IMR-90 (cell line): ENCODE measurements around the gene FMO5. TPM values are rescaled to one million over a fixed set of nuclear protein-coding genes. Genes with fewer than 3 reads are reported as not detected.

Source experiments
- ATAC-seq: fragments of 200-7000 bp; cut with Tn5 transposase; 2 replicates; pipeline ENCODE4 v1.9.1; 2020; ENCODE audit warnings: low read depth, mild to moderate bottlenecking, moderate library complexity
- BruUV-seq: library from RNA; stranded (reverse); fragments of 400-500 nt; replicated peaks from 2 replicates; lab custom pipeline; 2021; lab: Mats Ljungman, UMichigan
- CTCF ChIA-PET: fragments of 300-600 bp; formaldehyde crosslinking; extraction: SDS; loops from one replicate; lab custom pipeline; 2021; ENCODE audit warnings: antibody characterized with exemption; lab: Yijun Ruan, JAX
- POLR2A ChIA-PET: fragments of 300-600 bp; sonication (Branson Sonifier 250); formaldehyde crosslinking; loops from one replicate; lab custom pipeline; 2022; ENCODE audit warnings: antibody characterized with exemption; ENCODE audit not compliant: unreplicated experiment; lab: Charles Lee
- DNase-seq: peaks from one replicate; pipeline ENCODE4 v3.0.0; 2013
- H2AFZ ChIP-seq: replicated peaks from 2 replicates; pipeline ENCODE3; 2013; ENCODE audit warnings: low read length, mild to moderate bottlenecking; ENCODE audit not compliant: poor library complexity
- H2AK5ac ChIP-seq: 2 replicates; pipeline ENCODE4 v1.6.1; 2013; ENCODE audit warnings: low read depth, low read length, inconsistent platforms
- H2AK9ac ChIP-seq: replicated peaks from 2 replicates; pipeline ENCODE3; 2013; ENCODE audit warnings: mild to moderate bottlenecking, low read depth, low read length, moderate library complexity; ENCODE audit not compliant: poor library complexity
- H2BK120ac ChIP-seq: 2 replicates; pipeline ENCODE4 v1.6.1; 2013; ENCODE audit warnings: low read depth, low read length, inconsistent platforms
- H2BK15ac ChIP-seq: 3 replicates; pipeline ENCODE4 v1.6.1; 2013; ENCODE audit warnings: low read depth, low read length, inconsistent platforms
- H2BK20ac ChIP-seq: 2 replicates; pipeline ENCODE4 v1.6.1; 2013; ENCODE audit warnings: low read depth, mild to moderate bottlenecking, inconsistent platforms, low read length, moderate library complexity
- H2BK5ac ChIP-seq: 2 replicates; pipeline ENCODE4 v1.6.1; 2013; ENCODE audit warnings: mild to moderate bottlenecking, low read depth, low read length, inconsistent platforms; ENCODE audit not compliant: poor library complexity, severe bottlenecking
- H3K14ac ChIP-seq: replicated peaks from 2 replicates; pipeline ENCODE4 v1.6.1; 2013; ENCODE audit warnings: low read depth, low read length, inconsistent platforms
- H3K18ac ChIP-seq: 2 replicates; pipeline ENCODE4 v1.6.1; 2013; ENCODE audit warnings: low read depth, low read length, control low read depth
- H3K23ac ChIP-seq: 2 replicates; pipeline ENCODE4 v1.6.1; 2013; ENCODE audit warnings: low read depth, low read length, inconsistent platforms
- H3K27ac ChIP-seq: 2 replicates; pipeline ENCODE4 v1.5.1; 2013; ENCODE audit warnings: mild to moderate bottlenecking, control low read depth, low read length; ENCODE audit not compliant: insufficient read depth
- H3K27me3 ChIP-seq: 2 replicates; pipeline ENCODE4 v1.6.1; 2013; ENCODE audit warnings: low read length; ENCODE audit not compliant: control insufficient read depth, insufficient read depth
- H3K36me3 ChIP-seq: 2 replicates; pipeline ENCODE4 v1.6.1; 2013; ENCODE audit warnings: low read length, mixed read lengths; ENCODE audit not compliant: control insufficient read depth, insufficient read depth
- H3K4ac ChIP-seq: 2 replicates; pipeline ENCODE4 v1.6.1; 2013; ENCODE audit warnings: low read depth, low read length, inconsistent platforms
- H3K4me1 ChIP-seq: 2 replicates; pipeline ENCODE4 v1.6.1; 2013; ENCODE audit warnings: low read length, mixed read lengths; ENCODE audit not compliant: control insufficient read depth, insufficient read depth
- H3K4me2 ChIP-seq: 2 replicates; pipeline ENCODE4 v1.6.1; 2013; ENCODE audit warnings: low read depth, mild to moderate bottlenecking, control low read depth, low read length, moderate library complexity
- H3K4me3 ChIP-seq: 2 replicates; pipeline ENCODE4 v1.5.1; 2013; ENCODE audit warnings: low read depth, mild to moderate bottlenecking, control low read depth, low read length, moderate library complexity; ENCODE audit not compliant: insufficient read depth
- H3K56ac ChIP-seq: 2 replicates; pipeline ENCODE4 v1.6.1; 2013; ENCODE audit warnings: low read length, inconsistent platforms; ENCODE audit not compliant: insufficient read depth; ENCODE audit errors: extremely low read depth
- H3K79me1 ChIP-seq, 2 experiments: 2 replicates each; pipeline ENCODE4 v1.6.1; 2013; ENCODE audit warnings: low read length in 2 of 2, inconsistent platforms in 1 of 2, low read depth in 1 of 2
- H3K9ac ChIP-seq: 2 replicates; pipeline ENCODE4 v1.6.1; 2013; ENCODE audit warnings: low read depth, low read length, control low read depth
- H3K9me1 ChIP-seq: 2 replicates; pipeline ENCODE4 v1.6.1; 2013; ENCODE audit warnings: low read length, inconsistent platforms; ENCODE audit not compliant: insufficient read depth
- H3K9me3 ChIP-seq: 2 replicates; pipeline ENCODE4 v1.6.1; 2013; ENCODE audit warnings: low read length; ENCODE audit not compliant: control insufficient read depth, insufficient read depth
- H4K20me1 ChIP-seq: 2 replicates; pipeline ENCODE4 v1.6.1; 2013; ENCODE audit warnings: low read length, inconsistent platforms; ENCODE audit not compliant: insufficient read depth
- H4K5ac ChIP-seq: 2 replicates; pipeline ENCODE4 v1.6.1; 2013; ENCODE audit warnings: mild to moderate bottlenecking, low read depth, low read length, control low read depth
- H4K8ac ChIP-seq, 2 experiments: 2 replicates each; pipeline ENCODE4 v1.6.1; 2013; ENCODE audit warnings: low read depth in 2 of 2, low read length in 2 of 2, control low read depth in 1 of 2, inconsistent platforms in 1 of 2
- H4K91ac ChIP-seq: 2 replicates; pipeline ENCODE4 v1.6.1; 2013; ENCODE audit warnings: low read depth, low read length, inconsistent platforms; ENCODE audit not compliant: insufficient read depth
- BHLHE40 ChIP-seq: fragments of 150-350 bp; IDR thresholded peaks from 2 replicates; pipeline ENCODE4 v1.6.1; 2016; ENCODE audit warnings: mild to moderate bottlenecking, low read depth, low read length
- CEBPB ChIP-seq: IDR thresholded peaks from 2 replicates; pipeline ENCODE4 v1.6.1; 2012; ENCODE audit warnings: low read depth, low read length, improper control_type of control experiment
- CHD1 ChIP-seq: IDR thresholded peaks from 2 replicates; pipeline ENCODE4 v1.6.1; 2012; ENCODE audit warnings: low read depth, low read length, improper control_type of control experiment
- FOS ChIP-seq: fragments of 150-350 bp; IDR thresholded peaks from 2 replicates; pipeline ENCODE4 v1.6.1; 2016; ENCODE audit warnings: low read depth, low read length
- MAFK ChIP-seq: IDR thresholded peaks from 2 replicates; pipeline ENCODE4 v1.6.1; 2012; ENCODE audit warnings: low read depth, low read length, improper control_type of control experiment
- MAZ ChIP-seq: IDR thresholded peaks from 2 replicates; pipeline ENCODE4 v1.6.1; 2012; ENCODE audit warnings: low read depth, mild to moderate bottlenecking, low read length, improper control_type of control experiment, moderate library complexity, borderline replicate concordance
- MXI1 ChIP-seq: IDR thresholded peaks from 2 replicates; pipeline ENCODE4 v1.6.1; 2012; ENCODE audit warnings: low read depth, mild to moderate bottlenecking, low read length, moderate library complexity, borderline replicate concordance
- NFE2L2 ChIP-seq: fragments of 150-350 bp; IDR thresholded peaks from 2 replicates; pipeline ENCODE4 v1.6.1; 2016; ENCODE audit warnings: low read depth, mild to moderate bottlenecking, low read length
- POLR2A ChIP-seq: IDR thresholded peaks from 2 replicates; pipeline ENCODE4 v1.6.1; 2012; ENCODE audit warnings: mild to moderate bottlenecking, low read depth, low read length
- RAD21 ChIP-seq: IDR thresholded peaks from 2 replicates; pipeline ENCODE4 v1.6.1; 2012; ENCODE audit warnings: low read length, improper control_type of control experiment
- RCOR1 ChIP-seq: IDR thresholded peaks from 2 replicates; pipeline ENCODE4 v1.6.1; 2012; ENCODE audit warnings: mild to moderate bottlenecking, low read length, improper control_type of control experiment; ENCODE audit not compliant: insufficient replicate concordance
- RFX5 ChIP-seq: IDR thresholded peaks from 2 replicates; pipeline ENCODE4 v1.8.0; 2012; ENCODE audit warnings: low read depth, mild to moderate bottlenecking, low read length, moderate library complexity
- SMC3 ChIP-seq: fragments of 150-350 bp; IDR thresholded peaks from 2 replicates; pipeline ENCODE4 v1.6.1; 2016; ENCODE audit warnings: low read depth, mild to moderate bottlenecking, antibody characterized with exemption, low read length, moderate library complexity
- WGBS, 2 experiments: methylation state at CpG; one replicate each; pipeline versions ENCODE4 v1.1.5 to v1.1.7; 2013; ENCODE audit warnings: missing lambda C conversion rate in 2 of 2; ENCODE audit not compliant: insufficient read length in 1 of 2; ENCODE audit errors: extremely low coverage in 2 of 2; 5-methylcytosine and 5-hydroxymethylcytosine counted together
- dilution Hi-C: fragments of 300-500 bp; cut with HindIII; formaldehyde crosslinking; loops from one replicate; pipeline ENCODE4 v1.14.3; 2018; ENCODE audit warnings: low sequenced_read_pairs; ENCODE audit not compliant: unreplicated experiment
- in situ Hi-C: fragments of 300-500 bp; cut with MboI; formaldehyde crosslinking; loops from 3 replicates; pipeline ENCODE4 v1.14.3; 2019; ENCODE audit warnings: low sequenced_read_pairs, inconsistent platforms, mixed read lengths
- intact Hi-C: fragments of 100-400 bp; cut with micrococcal nuclease; formaldehyde crosslinking; loops from 2 replicates; pipeline ENCODE4 v1.10.0; 2022
- polyA plus RNA-seq, 3 experiments: library from polyadenylated mRNA; depleted of rRNA; stranded (reverse); fragments of >200 nt; gene quantifications; 2 replicates each; pipeline ENCODE4 v1.2.3, GENCODE V29; 2012; ENCODE audit warnings: low replicate concordance in 1 of 3
- total RNA-seq: library from RNA; depleted of rRNA; stranded (reverse); fragments of >200 nt; gene quantifications from 2 replicates; pipeline ENCODE4 v1.2.3, GENCODE V29; 2012
- TF ChIP-seq, protein P1 (sequence below): fragments of 150-350 bp; IDR thresholded peaks from 2 replicates; pipeline ENCODE4 v1.6.1; 2016; ENCODE audit warnings: low read depth, mild to moderate bottlenecking, low read length, moderate library complexity, borderline replicate concordance
- TF ChIP-seq, protein P2 (sequence below): fragments of 150-350 bp; IDR thresholded peaks from 2 replicates; pipeline ENCODE4 v1.6.1; 2017; ENCODE audit warnings: mild to moderate bottlenecking, antibody characterized with exemption, low read length, low read depth
- TF ChIP-seq, protein P3 (sequence below): conservative IDR thresholded peaks from 2 replicates; pipeline ENCODE4 v1.5.1; 2012; ENCODE audit warnings: mild to moderate bottlenecking, low read depth, low read length, improper control_type of control experiment

FMO5 gene
- total and polyA plus RNA-seq, 2 of the 4 experiments (the other 2 are of a cell fraction): 0.36 to 0.51 TPM

DNA sequence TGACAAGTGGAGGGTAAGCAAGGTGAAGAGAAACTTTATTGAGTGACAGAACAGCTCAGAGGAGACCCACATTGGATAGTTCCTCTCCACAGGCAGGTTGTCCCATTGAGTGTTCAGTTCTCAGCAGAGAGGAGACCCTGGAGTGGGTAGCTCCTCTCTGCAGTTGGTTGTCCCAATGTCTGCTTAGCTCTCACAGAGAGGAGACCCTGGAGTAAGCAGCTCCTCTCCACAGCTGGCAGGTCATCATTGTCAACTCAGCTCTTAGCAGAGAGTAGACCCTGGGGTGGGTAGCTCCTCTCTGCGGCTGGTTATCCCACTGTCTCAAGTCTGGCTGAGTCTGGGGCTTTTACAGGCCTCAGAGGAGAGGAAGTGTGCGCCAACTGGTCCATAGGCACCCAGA, 11.3 kb upstream of the FMO5 start:
- dilution Hi-C loops: no loop called here
- no peak overlapping the region for H2AK9ac ChIP-seq
- ChIA-PET CTCF (no interaction called here), POLR2A (no interaction called here)
- intact Hi-C loops: no loop called here
- no peaks in the 10 kb centered on the region for H3K79me1 ChIP-seq
- H4K20me1 ChIP-seq: no peaks in the 10 kb centered on the region
- H2BK20ac ChIP-seq: no peak overlapping the region
- H3K14ac ChIP-seq: no peak overlapping the region
- H3K36me3 ChIP-seq: no peaks in the 10 kb centered on the region
- no peak overlapping the region for H2BK15ac ChIP-seq
- H3K56ac ChIP-seq: no peak overlapping the region
- in situ Hi-C loops: no loop called here
- no peak overlapping the region for H2AFZ ChIP-seq
- WGBS, 2 experiments: no CpG with 5 or more reads among the region's 2 CpGs
- no peaks in the 10 kb centered on the region for H3K9me1 ChIP-seq
- TF ChIP-seq FOS (no peak), RAD21 (no peak), MAFK (no peak), NFE2L2 (no peak), MAZ (no peak), RFX5 (no peak), CHD1 (no peak), SMC3 (no peak), RCOR1 (no peak), MXI1 (no peak), BHLHE40 (no peak), CEBPB (no peak), POLR2A (no peak)
- TF ChIP-seq, protein P1, sequence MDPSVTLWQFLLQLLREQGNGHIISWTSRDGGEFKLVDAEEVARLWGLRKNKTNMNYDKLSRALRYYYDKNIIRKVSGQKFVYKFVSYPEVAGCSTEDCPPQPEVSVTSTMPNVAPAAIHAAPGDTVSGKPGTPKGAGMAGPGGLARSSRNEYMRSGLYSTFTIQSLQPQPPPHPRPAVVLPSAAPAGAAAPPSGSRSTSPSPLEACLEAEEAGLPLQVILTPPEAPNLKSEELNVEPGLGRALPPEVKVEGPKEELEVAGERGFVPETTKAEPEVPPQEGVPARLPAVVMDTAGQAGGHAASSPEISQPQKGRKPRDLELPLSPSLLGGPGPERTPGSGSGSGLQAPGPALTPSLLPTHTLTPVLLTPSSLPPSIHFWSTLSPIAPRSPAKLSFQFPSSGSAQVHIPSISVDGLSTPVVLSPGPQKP: no peak
- TF ChIP-seq, protein P2, sequence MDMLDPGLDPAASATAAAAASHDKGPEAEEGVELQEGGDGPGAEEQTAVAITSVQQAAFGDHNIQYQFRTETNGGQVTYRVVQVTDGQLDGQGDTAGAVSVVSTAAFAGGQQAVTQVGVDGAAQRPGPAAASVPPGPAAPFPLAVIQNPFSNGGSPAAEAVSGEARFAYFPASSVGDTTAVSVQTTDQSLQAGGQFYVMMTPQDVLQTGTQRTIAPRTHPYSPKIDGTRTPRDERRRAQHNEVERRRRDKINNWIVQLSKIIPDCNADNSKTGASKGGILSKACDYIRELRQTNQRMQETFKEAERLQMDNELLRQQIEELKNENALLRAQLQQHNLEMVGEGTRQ: no peak
- TF ChIP-seq, protein P3, sequence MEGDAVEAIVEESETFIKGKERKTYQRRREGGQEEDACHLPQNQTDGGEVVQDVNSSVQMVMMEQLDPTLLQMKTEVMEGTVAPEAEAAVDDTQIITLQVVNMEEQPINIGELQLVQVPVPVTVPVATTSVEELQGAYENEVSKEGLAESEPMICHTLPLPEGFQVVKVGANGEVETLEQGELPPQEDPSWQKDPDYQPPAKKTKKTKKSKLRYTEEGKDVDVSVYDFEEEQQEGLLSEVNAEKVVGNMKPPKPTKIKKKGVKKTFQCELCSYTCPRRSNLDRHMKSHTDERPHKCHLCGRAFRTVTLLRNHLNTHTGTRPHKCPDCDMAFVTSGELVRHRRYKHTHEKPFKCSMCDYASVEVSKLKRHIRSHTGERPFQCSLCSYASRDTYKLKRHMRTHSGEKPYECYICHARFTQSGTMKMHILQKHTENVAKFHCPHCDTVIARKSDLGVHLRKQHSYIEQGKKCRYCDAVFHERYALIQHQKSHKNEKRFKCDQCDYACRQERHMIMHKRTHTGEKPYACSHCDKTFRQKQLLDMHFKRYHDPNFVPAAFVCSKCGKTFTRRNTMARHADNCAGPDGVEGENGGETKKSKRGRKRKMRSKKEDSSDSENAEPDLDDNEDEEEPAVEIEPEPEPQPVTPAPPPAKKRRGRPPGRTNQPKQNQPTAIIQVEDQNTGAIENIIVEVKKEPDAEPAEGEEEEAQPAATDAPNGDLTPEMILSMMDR: no peak
- no peak for DNase-seq
- no peak overlapping the region for H2BK5ac ChIP-seq
- no peak overlapping the region for H3K18ac ChIP-seq
- no peaks in the 10 kb centered on the region for H3K9me3 ChIP-seq
- H4K91ac ChIP-seq: no peak overlapping the region
- H3K4ac ChIP-seq: no peak overlapping the region
- H3K23ac ChIP-seq: no peak overlapping the region
- no peak overlapping the region for H3K4me2 ChIP-seq
- H3K4me1 ChIP-seq: no peaks in the 10 kb centered on the region
- no peak overlapping the region for H4K5ac ChIP-seq
- BruUV-seq: no TSS peak
- no peak overlapping the region for H3K9ac ChIP-seq
- H3K27ac ChIP-seq: no peak overlapping the region
- H3K4me3 ChIP-seq: no peak overlapping the region
- no peaks in the 10 kb centered on the region for H3K27me3 ChIP-seq
- no peak for ATAC-seq
- no peak overlapping the region for H2AK5ac ChIP-seq
- no peak overlapping the region for H2BK120ac ChIP-seq
- H4K8ac ChIP-seq: no peak overlapping the region
